ENCODE results near the gene LHX2.
A peak's percentile ranks its signal among the peaks of the same experiment; 100 is the strongest.

Gene LHX2

DNA sequence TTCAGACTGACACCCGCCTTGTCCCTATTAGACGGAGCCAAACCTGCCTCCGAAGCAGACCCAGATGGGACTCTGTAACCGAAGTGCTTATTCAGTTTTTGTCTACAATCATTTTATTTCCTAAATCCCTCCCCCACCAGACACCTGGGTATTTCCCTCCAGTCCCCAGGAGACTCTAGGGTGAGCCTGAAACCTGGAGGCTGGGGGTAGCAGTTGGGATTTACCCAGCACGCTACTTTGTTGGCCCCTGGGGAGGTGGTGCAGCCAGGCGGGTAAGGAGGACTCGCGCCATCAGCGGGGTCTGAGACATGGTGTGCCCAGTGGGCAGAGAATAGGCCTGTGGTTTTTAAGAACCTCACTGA, 1.3 kb upstream of the LHX2 start:
- no peak for DNase-seq
- intact Hi-C loops (cut with DNase I), result no loop called here

DNA sequence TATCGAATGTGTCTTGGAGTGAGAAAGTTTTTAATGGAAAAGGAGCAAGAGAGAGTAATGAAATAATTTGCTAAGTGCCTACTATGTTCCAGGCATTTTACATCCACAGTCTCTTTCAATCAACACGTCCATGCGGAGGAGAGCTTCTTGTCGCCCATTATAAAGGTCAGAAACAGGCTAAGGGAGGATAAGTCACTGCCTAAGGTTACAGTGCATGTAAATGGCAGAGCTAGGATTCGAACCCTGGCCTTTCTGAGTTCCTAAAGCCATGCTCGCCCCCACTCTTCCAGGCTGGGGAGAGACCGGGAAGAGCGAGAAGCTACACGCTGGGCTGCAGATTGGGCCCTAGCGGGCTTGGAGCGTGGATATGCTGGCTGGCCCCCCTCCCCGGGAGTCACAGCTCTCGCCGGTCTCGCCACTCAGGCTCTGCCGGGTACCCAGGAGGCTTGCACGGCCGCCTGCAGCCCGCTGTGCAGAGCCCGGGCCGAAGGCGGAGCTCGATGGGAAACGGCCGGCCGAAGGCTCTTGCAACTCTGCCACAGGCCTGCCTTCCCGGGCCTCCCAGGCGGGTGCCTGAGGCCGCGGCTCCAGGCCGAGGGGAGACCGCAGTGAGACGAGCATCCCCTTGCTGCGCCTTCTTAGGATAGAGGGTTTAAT, 775 bp upstream of the LHX2 start:
- DNase-seq, result peak in 2 of 42 donors; percentile 30 to 42
- intact Hi-C loops (cut with DNase I), result no loop called here

DNA sequence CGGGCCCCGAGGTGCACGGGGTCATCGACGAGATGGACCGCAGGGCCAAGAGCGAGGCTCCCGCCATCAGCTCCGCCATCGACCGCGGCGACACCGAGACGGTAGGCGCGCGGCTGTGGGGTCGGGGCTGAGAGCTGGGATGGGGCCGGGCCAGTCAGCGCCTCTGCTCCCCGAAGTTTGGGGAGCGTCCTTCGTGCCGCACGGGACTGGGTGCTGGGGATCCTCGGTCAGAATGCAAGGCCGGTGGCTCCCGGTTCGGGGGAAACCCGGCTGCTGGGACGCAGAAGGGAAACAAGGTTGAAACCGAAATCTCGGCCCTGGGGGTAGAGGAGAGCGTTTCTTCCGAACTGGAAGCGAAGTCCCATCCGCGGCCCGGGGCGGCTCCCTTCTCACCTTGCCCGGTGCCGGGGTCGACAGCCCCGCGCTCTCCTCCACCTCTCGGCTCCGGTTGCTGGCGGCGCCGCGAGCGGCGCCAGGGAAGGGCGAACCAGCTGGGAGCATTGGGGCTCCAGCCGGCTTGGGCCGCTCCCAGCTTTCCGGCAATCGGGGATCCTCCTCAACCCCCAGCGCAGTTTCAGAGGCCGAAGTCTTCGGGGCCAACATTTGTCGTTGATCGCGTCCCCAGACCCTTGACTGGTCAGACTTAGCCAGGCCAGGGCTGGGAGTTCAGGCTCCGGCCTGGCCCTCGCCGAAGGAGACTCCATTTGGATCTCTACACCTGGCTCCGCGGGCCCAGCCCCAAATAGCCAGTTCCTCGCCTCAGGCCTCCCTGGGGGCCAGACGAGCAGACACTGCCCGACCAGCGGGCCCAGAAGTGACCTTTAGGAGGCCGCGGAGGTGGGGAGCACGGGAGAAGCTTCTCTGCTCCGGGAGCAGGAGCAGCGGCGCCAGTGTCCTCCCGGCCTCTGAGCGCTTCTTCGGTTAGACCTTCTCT, 1.1 kb downstream of the LHX2 start:
- no peak for DNase-seq
- intact Hi-C loops (cut with DNase I), result no loop called here

DNA sequence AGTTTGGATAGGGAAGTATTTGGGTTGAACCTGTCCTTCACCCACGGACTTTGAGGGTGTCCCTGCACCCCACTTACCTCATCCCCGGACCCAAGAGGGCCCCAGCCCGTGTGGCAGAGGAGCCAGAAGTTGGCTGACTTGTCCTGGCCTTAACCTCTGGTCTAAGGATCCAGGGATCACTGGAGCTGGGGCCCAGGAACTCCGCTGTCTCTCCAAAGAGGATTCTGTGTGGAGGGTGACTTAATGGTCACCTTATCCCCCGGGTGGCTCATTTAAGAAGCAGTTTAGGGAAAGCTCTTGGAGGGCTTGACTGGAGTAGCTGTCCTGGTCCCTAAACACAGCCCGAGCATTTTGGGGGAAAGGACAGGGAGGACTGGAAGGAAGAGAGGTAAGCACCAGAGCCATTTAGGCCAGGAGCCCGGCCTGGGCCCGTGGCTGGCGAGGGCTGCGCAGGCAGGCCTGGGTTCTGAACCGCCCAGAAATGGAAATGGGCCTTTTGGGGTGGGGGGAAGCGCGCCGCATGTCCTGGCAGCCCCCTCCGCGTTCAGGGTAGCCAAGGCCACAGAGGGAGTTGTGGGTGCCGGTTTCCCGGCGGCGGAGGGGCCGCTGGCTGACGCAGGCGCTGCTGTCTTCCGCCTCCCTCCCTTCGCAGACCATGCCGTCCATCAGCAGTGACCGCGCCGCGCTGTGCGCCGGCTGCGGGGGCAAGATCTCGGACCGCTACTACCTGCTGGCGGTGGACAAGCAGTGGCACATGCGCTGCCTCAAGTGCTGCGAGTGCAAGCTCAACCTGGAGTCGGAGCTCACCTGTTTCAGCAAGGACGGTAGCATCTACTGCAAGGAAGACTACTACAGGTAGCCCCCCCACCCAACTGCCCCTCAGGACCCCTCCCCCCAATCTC, 2.0 kb downstream of the LHX2 start:
- intact Hi-C loops (cut with DNase I), result no loop called here
- DNase-seq, result peak in 1 of 42 donors; percentile 37

DNA sequence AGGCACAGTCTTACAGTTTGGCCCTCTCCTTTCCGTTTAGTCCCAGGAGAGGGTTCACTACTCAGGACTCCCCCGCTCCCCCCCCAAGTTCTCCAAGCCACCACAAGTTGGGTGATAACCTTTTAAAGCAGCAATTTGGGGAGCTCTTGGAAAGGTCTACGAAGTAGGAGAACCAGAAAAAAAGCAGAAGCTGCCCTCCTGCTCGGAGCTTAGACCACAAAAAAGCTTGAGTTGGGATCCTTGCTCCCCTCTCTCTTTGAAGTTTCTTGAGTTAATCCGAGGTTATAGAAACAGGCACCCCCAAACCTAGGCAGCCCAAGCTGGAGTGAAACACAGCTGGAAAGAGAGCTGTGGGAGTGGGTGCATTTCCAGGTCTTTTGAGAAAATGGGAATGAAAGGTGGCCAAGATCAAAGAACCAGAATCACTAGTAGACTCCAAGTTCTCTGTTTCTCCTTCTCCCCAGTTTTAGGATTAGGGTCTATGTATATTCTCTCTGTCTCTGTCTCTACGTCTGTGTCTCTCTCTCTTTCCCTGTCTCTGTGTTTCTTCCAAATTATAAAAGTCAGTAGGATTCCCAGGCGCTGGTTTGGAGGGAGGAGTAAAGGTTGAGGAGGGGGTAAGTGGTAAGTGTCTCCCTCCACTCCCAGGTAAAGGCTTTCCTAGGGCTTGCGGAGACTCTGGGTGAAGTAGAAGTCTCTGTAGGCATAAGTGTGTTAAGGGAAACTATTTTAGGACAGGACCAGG, 2.8 kb downstream of the LHX2 start:
- intact Hi-C loops (cut with DNase I), result no loop called here
- no peak for DNase-seq

DNA sequence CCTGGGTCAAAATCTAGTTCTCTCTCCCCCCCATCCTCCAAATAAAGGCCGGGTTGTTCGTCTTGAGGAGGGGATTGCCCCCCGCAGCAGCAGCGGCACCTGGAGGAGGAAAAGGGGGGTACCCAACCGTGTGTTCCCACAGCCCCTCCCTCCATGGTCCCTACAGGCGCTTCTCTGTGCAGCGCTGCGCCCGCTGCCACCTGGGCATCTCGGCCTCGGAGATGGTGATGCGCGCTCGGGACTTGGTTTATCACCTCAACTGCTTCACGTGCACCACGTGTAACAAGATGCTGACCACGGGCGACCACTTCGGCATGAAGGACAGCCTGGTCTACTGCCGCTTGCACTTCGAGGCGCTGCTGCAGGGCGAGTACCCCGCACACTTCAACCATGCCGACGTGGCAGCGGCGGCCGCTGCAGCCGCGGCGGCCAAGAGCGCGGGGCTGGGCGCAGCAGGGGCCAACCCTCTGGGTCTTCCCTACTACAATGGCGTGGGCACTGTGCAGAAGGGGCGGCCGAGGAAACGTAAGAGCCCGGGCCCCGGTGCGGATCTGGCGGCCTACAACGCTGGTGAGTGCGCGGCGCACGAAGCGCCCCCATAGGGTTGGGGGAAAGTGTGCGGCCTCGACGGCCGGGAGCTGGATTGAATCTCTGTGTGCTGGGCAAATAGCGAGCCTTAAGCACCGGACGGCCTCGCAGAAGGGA, 3.5 kb downstream of the LHX2 start:
- DNase-seq, result no peak
- intact Hi-C loops (cut with DNase I), result no loop called here

DNA sequence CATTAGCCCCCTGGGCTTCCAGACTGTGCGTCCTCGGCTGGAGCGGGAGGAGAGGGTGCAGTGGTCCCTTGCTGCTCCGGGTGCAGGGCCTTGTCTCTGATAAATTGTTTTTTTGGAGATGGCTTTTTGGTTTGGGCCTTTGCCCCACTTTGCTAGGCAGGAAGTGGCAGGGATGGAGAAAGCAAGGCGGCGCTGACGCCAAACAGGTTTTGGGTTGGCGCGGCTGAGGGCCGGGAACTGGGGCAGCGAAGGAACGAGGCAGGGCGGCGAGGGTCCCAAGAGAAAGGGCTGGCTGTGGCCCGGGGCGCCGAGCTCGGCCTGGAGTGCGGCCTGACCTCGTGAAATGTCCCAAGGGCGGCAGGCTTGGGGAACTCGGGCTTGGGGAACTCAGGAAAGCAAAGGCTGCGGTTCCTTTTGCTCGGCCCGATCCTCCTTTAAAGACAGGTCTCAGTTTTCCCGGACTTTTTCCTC, 4.1 kb downstream of the LHX2 start:
- no peak for DNase-seq
- intact Hi-C loops (cut with DNase I), result no loop called here

DNA sequence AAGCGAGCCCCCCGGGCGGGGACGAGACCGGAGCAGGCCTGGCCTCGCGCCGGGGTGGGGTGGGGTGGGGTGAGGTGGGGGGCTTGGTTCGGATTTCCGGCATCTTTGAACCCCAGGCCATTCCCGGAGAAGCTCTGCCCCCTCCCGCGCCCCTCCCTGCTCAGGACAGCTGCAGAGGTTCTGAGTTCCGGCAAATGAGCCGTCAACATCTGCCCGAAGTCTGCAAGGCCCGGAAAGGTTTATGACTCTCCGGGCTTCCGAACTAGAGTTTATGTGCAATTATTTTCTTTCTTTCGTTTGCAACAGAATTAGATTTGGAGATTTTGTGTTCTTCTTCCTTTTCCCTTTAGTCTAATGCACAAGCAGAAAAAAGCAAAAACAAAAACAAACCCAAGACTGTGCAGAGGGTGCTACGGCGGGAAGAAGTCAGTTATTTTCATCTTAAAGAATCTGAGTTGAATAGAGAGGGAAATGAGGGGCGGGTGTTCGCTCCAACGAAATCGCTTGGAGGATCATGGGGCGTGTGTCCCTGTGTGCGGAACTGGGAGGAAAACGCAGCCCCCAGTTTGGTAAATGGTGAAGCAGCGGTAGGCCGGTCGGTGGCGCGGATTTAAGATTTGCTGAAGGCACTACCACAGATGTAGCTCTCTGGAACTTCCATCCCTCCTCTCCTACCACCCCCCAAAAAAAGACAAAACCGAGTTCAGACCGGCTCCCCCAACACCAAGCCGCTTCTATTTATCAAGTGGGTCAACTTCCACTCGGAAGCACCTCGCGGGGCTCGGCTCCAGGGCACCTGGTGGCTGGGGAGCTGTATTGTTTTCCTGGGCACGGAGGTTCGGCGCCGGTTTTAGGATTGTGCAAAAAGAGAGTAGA, 4.8 kb downstream of the LHX2 start:
- intact Hi-C loops (cut with DNase I), result no loop called here
- DNase-seq, result no peak

DNA sequence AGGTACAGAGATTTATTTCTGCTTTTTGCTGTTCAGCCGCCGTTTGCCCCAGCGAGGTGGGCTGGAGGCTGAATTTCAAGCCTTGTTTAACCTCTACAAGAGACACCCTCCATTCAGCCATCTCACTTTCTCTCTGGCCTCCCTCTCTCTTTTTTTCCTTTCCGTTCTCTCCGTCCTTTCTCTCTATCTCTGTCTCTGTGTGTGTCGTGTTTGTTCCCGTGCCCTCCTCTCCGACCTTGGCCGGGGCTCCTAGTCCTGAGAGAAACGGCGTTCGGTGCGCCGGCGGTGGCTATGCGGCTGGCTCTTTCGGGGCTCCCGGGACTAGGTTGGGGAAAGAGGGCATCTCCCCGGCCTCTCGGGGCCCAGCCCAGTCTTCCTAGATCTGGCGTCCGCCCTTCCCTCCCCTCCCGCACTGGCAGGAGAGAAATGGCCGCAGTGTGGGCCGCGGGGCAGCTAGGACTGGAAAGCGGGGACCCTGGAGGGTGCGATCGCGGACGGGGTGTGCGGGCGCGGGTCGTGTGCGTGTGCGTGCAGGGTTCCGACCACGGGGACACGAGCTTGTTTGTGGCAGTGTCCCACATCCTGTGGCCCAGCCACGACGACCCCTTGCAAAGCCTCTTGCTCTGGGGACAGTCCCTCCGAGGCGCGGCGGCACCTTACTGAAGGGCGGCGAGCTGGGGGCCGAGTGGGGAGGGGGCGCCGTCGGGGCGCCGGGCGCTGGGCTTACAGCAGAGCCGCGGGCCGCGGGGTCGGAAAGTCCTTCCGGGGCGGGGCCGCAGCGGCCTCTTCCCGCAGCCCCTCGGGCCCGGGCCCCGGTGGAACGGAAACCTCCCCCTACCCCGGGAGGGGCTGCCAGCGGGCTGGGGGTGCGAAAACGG, 5.7 kb downstream of the LHX2 start:
- no peak for DNase-seq

DNA sequence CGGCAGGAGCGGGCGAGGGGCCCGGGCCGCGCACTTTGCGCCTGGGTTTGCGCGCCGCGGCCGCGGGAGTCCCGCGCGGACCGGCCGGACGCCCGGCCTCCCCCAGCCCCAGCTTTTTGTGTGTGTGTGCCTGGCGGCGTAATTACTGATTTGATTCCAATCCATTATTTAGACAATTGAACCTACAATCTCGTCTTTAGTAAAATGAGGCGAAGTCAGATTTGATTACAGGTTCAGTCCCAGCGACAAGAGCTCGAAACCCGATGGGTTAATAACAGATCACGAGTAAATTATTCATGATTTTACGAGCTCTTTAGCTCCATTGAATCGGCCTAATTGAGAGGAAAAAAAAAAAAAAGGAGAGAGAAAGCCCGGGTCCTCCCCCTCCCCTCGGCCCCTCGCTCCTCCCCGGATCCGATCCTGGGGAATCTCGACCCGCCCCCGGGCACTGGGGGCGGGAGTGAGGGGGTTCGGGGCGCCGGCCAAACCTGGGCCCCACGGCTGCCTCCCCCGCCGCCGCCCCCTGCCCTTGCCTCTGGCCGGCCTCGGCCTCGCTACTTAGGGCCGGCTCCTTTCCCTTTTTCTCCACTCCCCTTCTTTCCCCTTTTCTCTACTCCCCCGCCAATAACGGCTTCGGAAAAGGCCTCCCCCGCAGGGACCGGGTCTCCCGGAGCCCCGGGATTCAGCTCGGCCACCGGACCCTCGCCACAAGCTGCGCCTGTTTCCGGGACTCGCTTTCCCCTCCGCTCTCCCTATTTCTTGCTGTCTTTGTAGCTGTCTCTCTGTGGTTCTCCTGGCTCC, 6.6 kb downstream of the LHX2 start:
- intact Hi-C loops (cut with DNase I), result no loop called here
- DNase-seq, result peak in 4 of 42 donors; percentile 25 to 61 (median 46)

More for the DNA sequence above, 5.7 kb downstream of the LHX2 start:
- intact Hi-C loops (cut with DNase I), result no loop called here

DNA sequence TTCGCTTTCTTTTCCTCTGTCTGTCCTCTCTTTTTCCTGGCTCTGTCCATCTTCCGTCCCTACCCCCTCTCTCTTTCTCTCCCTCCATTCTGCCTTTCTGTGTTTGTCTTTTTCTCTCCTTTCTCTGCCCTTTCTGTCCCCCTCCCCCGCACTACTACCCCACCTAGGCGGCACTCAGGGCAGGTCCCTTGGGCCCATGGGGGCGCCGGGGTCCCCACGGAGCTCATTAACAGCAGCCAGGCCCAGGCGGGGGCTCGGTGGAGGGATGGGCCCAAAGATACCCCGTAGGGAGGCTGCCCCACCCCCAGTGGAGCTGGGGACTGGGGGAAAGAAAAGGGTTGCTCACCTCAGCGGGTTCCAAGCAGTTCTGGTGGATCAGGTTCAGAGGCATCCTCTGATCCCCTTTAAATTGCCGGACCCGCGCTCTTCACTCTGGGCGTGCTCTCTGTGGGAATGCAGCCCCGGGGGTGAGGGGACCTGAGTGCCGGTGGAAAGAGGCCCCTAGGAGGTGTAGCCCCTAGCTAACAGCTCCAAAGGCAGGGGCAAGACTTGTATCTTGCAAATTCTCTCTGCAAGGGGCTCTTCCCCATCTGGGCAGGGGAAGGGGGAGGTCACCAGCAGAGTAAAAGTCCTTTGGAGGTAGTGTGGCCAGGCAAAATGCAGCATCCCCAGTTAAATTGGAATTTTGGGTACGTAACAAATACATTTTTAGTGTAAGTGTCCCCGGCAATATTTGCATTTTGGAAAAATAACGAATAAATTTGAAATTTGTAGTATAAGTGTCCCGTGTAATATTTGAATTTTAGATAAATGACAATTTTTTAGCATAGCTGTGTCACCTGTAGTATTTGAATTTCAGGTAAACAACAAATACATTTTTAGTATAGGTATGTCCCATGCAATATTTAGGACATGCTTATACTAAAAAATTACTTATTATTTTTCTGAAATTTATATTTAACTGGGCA, 7.4 kb downstream of the LHX2 start:
- intact Hi-C loops (cut with DNase I), result no loop called here
- DNase-seq, result no peak

DNA sequence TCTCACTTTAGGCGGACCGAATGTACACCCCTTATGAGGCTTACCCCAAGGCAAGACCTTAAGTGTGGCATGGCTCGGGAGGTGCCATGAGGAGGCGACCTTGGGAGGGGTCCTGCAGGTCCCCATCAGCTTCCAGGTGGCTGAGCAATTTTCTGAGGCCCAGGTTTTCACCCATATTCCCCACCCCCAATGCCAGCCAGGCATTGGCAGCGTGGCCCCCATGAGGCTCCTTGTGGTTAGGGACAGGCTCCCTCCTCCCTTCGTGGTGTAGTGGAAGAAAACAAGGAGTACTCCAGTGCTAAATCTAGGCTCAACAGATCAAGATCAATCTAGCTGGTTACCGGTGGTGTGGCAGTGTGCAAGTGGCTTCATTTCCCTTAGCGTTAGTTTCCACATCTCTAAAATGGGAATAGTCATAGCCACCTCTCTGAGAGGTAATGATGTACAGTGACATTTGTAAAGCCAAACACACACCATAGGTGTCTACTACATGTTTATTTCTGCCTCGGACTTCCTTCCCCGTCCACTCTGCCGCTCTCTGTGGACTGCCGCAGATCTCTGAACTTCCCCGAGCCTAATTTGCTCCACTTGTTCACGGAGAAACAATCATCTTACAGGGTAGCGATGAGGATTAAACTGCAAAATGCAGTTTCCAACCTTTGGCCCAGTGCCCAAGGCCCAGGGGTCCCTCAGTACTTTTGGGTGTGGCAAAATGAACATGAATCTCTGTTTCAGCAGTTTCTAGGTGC, 8.4 kb downstream of the LHX2 start:
- no peak for DNase-seq
- intact Hi-C loops (cut with DNase I), result no loop called here

DNA sequence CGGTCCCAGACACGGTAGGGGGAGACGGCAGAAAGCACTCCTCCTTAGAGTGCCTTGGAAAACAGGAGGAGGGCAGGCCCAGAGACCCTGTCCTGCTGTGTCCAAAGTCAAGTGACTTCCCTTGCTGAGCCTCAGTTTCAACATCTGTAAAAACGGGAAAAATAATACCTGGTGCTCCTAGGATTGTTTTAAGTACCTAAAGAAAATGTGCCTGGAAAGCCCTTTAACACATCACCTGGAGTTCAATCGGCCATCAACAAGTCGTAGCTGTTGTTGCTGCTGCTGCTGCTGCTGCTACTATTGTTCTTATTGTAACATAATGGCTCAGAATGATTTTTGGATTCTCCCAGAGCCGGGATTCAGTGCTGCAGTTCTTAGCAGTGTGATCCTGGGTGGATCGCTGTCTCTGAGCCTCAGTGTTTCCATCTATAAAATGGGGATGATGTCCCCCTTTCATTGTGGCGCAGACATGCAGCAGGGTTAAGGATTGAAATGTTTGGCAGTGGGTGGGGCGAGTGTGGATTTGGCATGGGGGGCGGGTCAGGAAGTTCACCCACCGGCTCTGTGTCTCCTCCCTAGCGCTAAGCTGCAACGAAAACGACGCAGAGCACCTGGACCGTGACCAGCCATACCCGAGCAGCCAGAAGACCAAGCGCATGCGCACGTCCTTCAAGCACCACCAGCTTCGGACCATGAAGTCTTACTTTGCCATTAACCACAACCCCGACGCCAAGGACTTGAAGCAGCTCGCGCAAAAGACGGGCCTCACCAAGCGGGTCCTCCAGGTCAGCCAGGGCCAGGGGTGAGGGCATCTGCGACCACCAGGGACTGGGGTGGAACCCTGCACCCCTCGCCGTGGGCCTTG, 9.2 kb downstream of the LHX2 start:
- DNase-seq, result no peak
- intact Hi-C loops (cut with DNase I), result no loop called here
